Spleen (tissue), 11 donors: Measurements from ENCODE around the gene SCUBE1. TPM values are rescaled to one million over a fixed set of nuclear protein-coding genes. Genes with fewer than 3 reads are reported as not detected.
A peak's percentile ranks its signal among the peaks of the same experiment; 100 is the strongest.

ENCODE experiments used
- DNase-seq: peaks from one replicate; pipeline ENCODE4 v3.0.0-alpha.2; 2020
- H3K27ac ChIP-seq, 8 donors: fragments of 200-600 bp; sonication (generic) in 7 of 8; 1 replicate in 4 of 8; 2 replicates in 4 of 8; pipeline versions ENCODE4 v1.5.0 to v1.8.0; 2016 to 2021; ENCODE audit warnings: inconsistent platforms in 4 of 8, mild to moderate bottlenecking in 4 of 8, moderate library complexity in 1 of 8
- H3K27me3 ChIP-seq, 7 donors: fragments of 200-600 bp; sonication (generic) in 6 of 7; replicated peaks in 1 of 7; 1 replicate in 4 of 7; 2 replicates in 3 of 7; pipeline versions ENCODE4 v1.5.0 to v1.8.0; 2016 to 2021; ENCODE audit warnings: inconsistent platforms in 3 of 7, mild to moderate bottlenecking in 1 of 7
- H3K36me3 ChIP-seq, 6 donors: fragments of 200-600 bp; sonication (generic) in 5 of 6; 1 replicate in 4 of 6; 2 replicates in 2 of 6; pipeline versions ENCODE4 v1.5.0 to v1.8.0; 2016 to 2021; ENCODE audit warnings: inconsistent platforms in 2 of 6
- H3K4me1 ChIP-seq, 6 donors: fragments of 200-600 bp; sonication (generic) in 5 of 6; 1 replicate in 3 of 6; 2 replicates in 3 of 6; pipeline versions ENCODE4 v1.5.0 to v1.8.0; 2016 to 2021; ENCODE audit warnings: inconsistent platforms in 3 of 6
- H3K4me3 ChIP-seq, 8 donors: fragments of 200-600 bp; sonication (generic) in 7 of 8; 1 replicate in 4 of 8; 2 replicates in 4 of 8; pipeline versions ENCODE4 v1.5.0 to v1.8.0; 2016 to 2021; ENCODE audit warnings: inconsistent platforms in 4 of 8, mild to moderate bottlenecking in 4 of 8, moderate library complexity in 2 of 8
- H3K9me3 ChIP-seq, 8 donors: fragments of 200-600 bp; sonication (generic) in 7 of 8; 1 replicate in 4 of 8; 2 replicates in 4 of 8; pipeline versions ENCODE4 v1.5.0 to v1.8.0; 2016 to 2021; ENCODE audit warnings: inconsistent platforms in 4 of 8
- POLR2A ChIP-seq, 3 donors: fragments of 450-650 bp; IDR thresholded peaks; one replicate each; pipeline ENCODE4 v1.5.1; 2017; ENCODE audit warnings: antibody characterized with exemption in 3 of 3, mild to moderate bottlenecking in 1 of 3
- POLR2AphosphoS5 ChIP-seq, 3 donors: sonication (generic); formaldehyde crosslinking; IDR thresholded peaks; one replicate each; pipeline ENCODE4 v1.5.1; 2017; ENCODE audit warnings: antibody characterized with exemption in 3 of 3
- WGBS, 5 donors: extraction: QIAGEN DNeasy Blood & Tissue Kit in 3 of 5; methylation state at CpG; one replicate each; pipeline versions ENCODE4 v1.1.5 to v1.1.7; 2013 to 2018; 5-methylcytosine and 5-hydroxymethylcytosine counted together
- intact Hi-C: fragments of 100-400 bp; cut with DNase I; formaldehyde crosslinking; loops from one replicate; pipeline ENCODE4 v1.15.0; 2023; ENCODE audit warnings: low total_unique reads
- polyA plus RNA-seq, 3 donors: library from polyadenylated mRNA; stranded (reverse); fragments of 200-250 nt; gene quantifications; one replicate each; pipeline ENCODE4 v1.2.1, GENCODE V29; 2013
- total RNA-seq, 7 donors: library from RNA; depleted of rRNA in 3 of 7; stranded (reverse); fragments of >200 nt in 3 of 7; fragmentation: NEBNext Ultra II Directional in 4 of 7; extraction: Animal tissue kit (Norgen Biotek cat#: 25700) in 4 of 7; gene quantifications; one replicate each; pipeline versions ENCODE4 v1.1.0 to v1.2.1, GENCODE V29; 2016 to 2021
- TF ChIP-seq, protein P1 (sequence below), 11 experiments: fragments of 200-600 bp in 7 of 11; fragments of 450-650 bp in 4 of 11; sonication (generic) in 4 of 11; IDR thresholded peaks in 8 of 11; conservative IDR thresholded peaks in 3 of 11; 1 replicate in 7 of 11; 2 replicates in 4 of 11; pipeline versions ENCODE4 v1.4.0 to v1.8.0; 2016 to 2021; ENCODE audit warnings: antibody characterized with exemption in 11 of 11, inconsistent platforms in 4 of 11, mild to moderate bottlenecking in 1 of 11
- donor health status: healthy with polysubstance abuse.
- donor health status: DM: no; HTN: no; CAD: no; lungs with moderate emphysema.
- donor health status: DM: no; HTN: no; CAD: no.
- donor health status: Bipolar disorder and iron deficiency.
- donor health status: healthy.
- donor health status: DM: no; HTN: no; CAD: no.
- donor health status: DM: yes; HTN: yes; CAD: no.

The SCUBE1 gene
- total and polyA plus RNA-seq, 10 donors = 0.46 to 43.5 (median 15.9) TPM

DNA sequence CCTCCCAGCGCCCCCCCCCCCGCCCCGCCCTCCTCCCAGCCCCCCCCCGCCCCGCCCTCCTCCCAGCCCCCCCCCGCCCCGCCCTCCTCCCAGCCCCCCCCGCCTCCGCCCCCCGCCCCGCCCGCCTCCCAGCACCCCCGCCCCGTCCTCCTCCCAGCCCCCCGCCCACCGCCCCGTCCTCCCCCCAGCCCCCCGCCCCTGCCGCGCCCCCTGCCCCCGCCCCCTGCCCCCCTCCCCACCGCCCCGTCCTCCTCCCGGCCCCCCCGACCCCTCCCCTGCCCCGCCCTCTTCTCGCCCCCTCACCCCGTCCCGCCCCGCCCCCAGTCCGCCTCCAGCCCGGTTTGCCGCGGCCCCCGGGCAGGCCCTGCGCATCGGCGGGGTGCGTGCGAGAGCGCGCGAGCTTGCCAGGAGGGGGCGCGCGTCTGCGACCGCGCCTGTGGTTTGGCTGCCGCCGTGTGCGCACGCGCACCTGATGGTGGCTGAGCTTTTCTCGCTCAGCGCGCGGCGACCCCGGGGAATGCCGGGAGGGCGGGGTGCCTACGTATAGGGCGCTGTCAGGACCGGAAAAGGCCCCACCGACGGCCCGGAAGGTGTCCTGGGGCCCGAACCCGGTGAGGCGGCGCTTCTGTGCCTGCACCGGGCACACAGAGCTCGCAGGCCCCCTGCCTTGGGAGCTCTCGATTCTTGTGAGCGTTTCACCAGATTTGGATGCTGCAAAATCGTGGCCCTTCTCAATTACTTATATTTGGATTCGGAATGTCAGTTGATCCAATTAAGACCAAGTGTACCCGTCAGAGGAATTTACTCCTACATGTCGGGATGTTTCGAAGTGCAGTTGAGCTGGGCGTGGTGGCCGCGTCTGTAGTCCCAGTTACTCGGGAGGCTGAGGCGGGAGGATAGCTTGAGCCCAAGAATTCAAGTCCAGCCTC, 155.7 kb downstream of the SCUBE1 start:
- 5 to 17% (median 8%) methylated on average over 25 to 57 of the region's 86 CpGs for WGBS, 5 donors
- peak; percentile 99 for DNase-seq
- H3K27me3 ChIP-seq = no peaks in the 10 kb centered on the region
- peaks cover 0 to 4% (median 0%) of the 10 kb centered on the region in 6 donors for H3K36me3 ChIP-seq
- H3K4me1 ChIP-seq = peaks cover 11 to 49% (median 39%) of the 10 kb centered on the region in 6 donors
- H3K27ac ChIP-seq = peak overlapping the region; percentile 90 to 96 (median 92)
- H3K4me3 ChIP-seq = peak overlapping the region; percentile 23 to 95 (median 60)
- peaks cover 0 to 5% (median 0%) of the 10 kb centered on the region in 8 donors for H3K9me3 ChIP-seq
- peak; percentile 77 to 88 (median 84) for TF ChIP-seq POLR2AphosphoS5 (IDR thresholded peaks at IDR 0.05)
- TF ChIP-seq, protein P1, sequence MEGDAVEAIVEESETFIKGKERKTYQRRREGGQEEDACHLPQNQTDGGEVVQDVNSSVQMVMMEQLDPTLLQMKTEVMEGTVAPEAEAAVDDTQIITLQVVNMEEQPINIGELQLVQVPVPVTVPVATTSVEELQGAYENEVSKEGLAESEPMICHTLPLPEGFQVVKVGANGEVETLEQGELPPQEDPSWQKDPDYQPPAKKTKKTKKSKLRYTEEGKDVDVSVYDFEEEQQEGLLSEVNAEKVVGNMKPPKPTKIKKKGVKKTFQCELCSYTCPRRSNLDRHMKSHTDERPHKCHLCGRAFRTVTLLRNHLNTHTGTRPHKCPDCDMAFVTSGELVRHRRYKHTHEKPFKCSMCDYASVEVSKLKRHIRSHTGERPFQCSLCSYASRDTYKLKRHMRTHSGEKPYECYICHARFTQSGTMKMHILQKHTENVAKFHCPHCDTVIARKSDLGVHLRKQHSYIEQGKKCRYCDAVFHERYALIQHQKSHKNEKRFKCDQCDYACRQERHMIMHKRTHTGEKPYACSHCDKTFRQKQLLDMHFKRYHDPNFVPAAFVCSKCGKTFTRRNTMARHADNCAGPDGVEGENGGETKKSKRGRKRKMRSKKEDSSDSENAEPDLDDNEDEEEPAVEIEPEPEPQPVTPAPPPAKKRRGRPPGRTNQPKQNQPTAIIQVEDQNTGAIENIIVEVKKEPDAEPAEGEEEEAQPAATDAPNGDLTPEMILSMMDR (IDR thresholded peaks at IDR 0.05 in 8 of 11, conservative IDR thresholded peaks at IDR 0.05 in 3 of 11) = peak; percentile 50 to 95 (median 86)
- peak in 1 of 3 donors; percentile 14 for TF ChIP-seq POLR2A (IDR thresholded peaks at IDR 0.05)
- intact Hi-C loops = no loop called here

DNA sequence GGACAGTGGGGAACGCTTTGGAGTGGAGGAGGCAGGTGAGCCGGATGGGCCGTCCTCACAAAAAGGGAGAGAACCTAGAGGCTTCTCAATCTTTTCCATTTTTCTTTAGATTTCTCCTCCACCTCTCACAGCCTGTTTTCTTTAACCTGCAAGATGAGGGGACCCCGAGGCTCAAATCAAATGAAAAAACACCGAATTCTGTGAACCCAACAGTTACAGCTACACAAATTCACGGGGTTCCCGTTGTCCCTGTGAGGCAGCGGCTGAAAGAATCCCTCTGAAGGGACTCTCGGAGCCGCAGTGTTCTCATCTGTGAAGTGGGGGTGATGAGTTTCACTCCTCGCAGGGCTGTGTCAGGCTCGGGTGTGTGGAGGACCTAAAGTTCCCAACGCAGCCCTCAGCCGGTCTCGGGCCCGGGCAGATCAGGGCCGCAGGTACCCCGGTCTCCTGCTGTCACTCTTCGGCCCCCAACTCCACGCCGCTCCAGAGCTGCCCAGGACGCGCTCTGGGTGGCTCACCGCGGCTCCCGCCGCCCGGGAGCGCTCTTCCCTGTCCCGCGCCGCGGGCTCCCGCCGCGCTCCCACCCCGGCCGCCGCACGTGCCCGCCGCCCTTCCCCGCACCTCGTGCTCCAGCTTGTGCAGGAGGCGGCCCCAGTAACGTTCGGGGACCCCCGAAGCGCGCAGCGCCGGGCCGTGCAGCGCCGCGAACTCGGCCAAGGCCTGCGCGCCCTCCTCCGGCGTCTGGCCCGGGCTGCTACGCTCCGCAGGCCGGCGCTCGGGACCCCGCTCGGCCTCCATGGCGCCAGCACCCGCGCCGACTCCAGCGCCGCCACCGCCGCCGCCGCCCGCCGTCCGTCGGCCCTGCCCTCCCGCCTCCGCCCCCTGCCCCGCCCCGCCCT, 156.7 kb downstream of the SCUBE1 start, which contains the start of gene TTLL12:
TSS of gene TTLL12 (minus strand) at position 863 of the 899 bp plus-strand sequence. CDS start at position 798, 65 bp downstream.
- 2 to 12% (median 2%) methylated on average over 16 to 85 of the region's 87 CpGs for WGBS, 5 donors
- no peaks in the 10 kb centered on the region for H3K27me3 ChIP-seq
- TF ChIP-seq, protein P1 (IDR thresholded peaks at IDR 0.05 in 8 of 11, conservative IDR thresholded peaks at IDR 0.05 in 3 of 11) = no peak
- no peak for TF ChIP-seq POLR2A (IDR thresholded peaks at IDR 0.05)
- TF ChIP-seq POLR2AphosphoS5 (IDR thresholded peaks at IDR 0.05) = peak in 1 of 3 donors; percentile 51
- peak within 1 kb of the TSS; percentile 90 to 96 (median 92) for H3K27ac ChIP-seq
- peak; percentile 93 for DNase-seq
- H3K4me3 ChIP-seq = peak within 1 kb of the TSS; percentile 39 to 95 (median 78)
- H3K9me3 ChIP-seq = peaks cover 0 to 5% (median 0%) of the 10 kb centered on the region in 8 donors
- peaks cover 11 to 49% (median 39%) of the 10 kb centered on the region in 6 donors for H3K4me1 ChIP-seq
- peaks cover 0 to 13% (median 0%) of the 10 kb centered on the region in 6 donors for H3K36me3 ChIP-seq
- intact Hi-C loops = no loop called here

DNA sequence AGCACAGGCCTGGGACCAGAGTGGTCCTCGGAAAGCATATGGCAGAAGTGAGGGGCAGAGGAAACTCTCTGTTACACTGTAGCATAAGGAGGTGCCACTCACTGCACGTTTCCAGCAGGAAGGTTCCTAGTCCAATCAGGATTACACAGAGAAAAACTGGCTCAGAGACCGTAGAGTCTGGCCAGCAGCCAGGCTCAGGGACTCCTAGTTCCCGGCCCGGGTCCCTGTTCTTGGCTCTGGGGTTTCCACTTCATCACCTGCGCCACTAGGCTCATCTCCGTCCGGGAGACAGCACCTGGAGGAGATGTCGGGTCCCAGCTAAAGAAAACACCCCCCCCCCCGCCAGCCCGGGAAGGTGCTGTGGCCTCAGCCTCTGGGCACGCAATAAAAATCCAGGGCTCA, 157.3 kb downstream of the SCUBE1 start:
- H3K27ac ChIP-seq = peak overlapping the region in 2 of 8 donors; percentile 85 to 90
- intact Hi-C loops = no loop called here
- WGBS, 5 donors = 31 to 57% (median 38%) methylated on average over 8 to 12 of the region's 12 CpGs
- H3K4me3 ChIP-seq = peak overlapping the region in 7 of 8 donors; percentile 67 to 95 (median 82)
- H3K36me3 ChIP-seq = peaks cover 0 to 20% (median under 1%) of the 10 kb centered on the region in 6 donors
- H3K9me3 ChIP-seq = no peaks in the 10 kb centered on the region
- peaks cover 11 to 49% (median 39%) of the 10 kb centered on the region in 6 donors for H3K4me1 ChIP-seq
- no peak for DNase-seq
- TF ChIP-seq POLR2AphosphoS5 (IDR thresholded peaks at IDR 0.05) = no peak
- no peak for TF ChIP-seq POLR2A (IDR thresholded peaks at IDR 0.05)
- TF ChIP-seq, protein P1 (IDR thresholded peaks at IDR 0.05 in 8 of 11, conservative IDR thresholded peaks at IDR 0.05 in 3 of 11) = no peak
- no peaks in the 10 kb centered on the region for H3K27me3 ChIP-seq
